ENCODE results near the gene RYR2. TPM values are rescaled to one million over a fixed set of nuclear protein-coding genes. Genes with fewer than 3 reads are reported as not detected.

Gene RYR2
- total and polyA plus RNA-seq, 2 of the 8 experiments (the other 6 are each of a cell fraction or from before 2014, with no cell fraction given), result 1.3 to 4.4 TPM

DNA sequence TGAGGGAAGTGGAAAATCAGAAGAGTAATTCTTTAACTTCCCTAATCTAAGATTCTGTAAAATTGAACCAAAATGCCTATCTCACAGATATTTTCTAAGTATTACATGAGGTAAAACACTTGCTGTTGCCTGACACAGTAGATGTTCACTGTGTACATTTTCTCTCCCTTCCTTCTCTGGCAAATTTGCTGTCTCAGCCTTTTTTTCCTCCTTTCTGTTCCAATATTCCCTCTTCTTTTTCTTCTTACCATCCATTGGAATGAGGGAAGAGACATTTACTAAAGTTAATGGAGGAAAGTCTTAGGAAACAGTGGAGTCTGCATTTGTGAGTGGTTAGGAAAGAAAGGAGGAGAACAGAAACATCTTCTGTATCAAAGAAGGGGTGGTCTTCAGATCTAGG is 608.8 kb downstream of the RYR2 start (continued):
- TF ChIP-seq HDAC6 (IDR thresholded peaks at IDR 0.05; ENCODE audit: low read depth, low read length), result no peak
- no peak for TF ChIP-seq CEBPB (IDR thresholded peaks at IDR 0.05; ENCODE audit: low read depth, low read length)
- no peak for TF ChIP-seq SIRT6 (IDR thresholded peaks at IDR 0.05; ENCODE audit: low read length)
- TF ChIP-seq KDM4A (IDR thresholded peaks at IDR 0.05; ENCODE audit: low read depth, low read length, severe bottlenecking), result no peak
- TF ChIP-seq TEAD4 (IDR thresholded peaks at IDR 0.05; ENCODE audit: low read depth, low read length), result no peak
- TF ChIP-seq, protein P1, sequence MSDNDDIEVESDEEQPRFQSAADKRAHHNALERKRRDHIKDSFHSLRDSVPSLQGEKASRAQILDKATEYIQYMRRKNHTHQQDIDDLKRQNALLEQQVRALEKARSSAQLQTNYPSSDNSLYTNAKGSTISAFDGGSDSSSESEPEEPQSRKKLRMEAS (IDR thresholded peaks at IDR 0.05), result no peak
